ENCODE results near the gene RERE. TPM values are rescaled to one million over a fixed set of nuclear protein-coding genes. Genes with fewer than 3 reads are reported as not detected.
A peak's percentile ranks its signal among the peaks of the same experiment; 100 is the strongest.

Gene RERE
- total RNA-seq, 1 experiment from 2014 or later, result 217 TPM

DNA sequence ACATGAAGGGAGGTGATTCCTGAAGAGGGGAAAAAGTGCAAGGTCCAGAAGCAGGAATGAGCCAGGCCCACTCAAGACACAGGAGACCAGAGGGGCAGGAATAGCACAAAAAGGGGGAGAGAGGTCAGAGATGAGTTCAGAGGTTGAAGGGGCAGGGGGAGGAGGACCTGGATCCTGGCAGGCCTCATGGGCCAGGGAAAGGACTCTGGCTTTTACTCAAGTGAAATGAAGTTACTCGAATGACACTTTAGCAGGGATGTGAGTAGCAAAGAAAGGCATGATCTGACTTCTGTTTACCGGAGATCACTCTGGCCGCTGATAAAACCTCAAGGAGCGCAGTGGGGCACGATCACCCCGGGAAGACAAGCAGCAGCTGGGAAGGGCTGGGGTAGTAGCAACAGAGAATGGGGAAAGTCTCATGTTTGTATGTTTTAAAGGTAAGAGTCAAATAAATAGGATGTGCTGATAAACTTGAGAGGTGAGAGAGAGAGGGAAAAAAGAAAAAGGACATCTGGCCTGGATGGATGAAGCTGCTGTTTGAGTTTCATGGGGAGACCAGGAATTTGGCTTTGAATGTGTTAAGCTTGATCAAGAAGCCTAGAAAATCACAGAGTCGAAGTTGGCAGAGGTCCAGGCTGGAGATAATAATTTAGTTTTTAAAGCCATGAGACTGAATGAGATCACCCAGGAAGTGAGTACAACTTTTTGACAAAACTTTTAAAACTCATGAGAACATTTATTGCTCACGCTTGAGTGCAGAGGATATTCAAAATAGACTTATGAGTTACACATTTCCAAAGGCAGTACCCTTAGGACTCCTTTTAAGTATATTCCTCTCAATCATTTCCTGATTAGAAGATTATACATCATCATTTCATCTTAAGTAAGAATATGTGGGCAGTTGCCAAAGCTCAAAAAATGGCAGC is 156.0 kb downstream of the RERE start:
- ATAC-seq (peak; percentile 57), DNase-seq (ENCODE audit: low read depth, low spot score) (peak; percentile 79)
- no peak overlapping the region for H3K4me3 ChIP-seq (ENCODE audit: low read depth in 2 of 2, low read length in 2 of 2)
- H3K4me1 ChIP-seq (ENCODE audit: control insufficient read depth, insufficient read depth, low read length), result peaks cover 62% of the 10 kb centered on the region
- intact Hi-C loops (cut with micrococcal nuclease; ENCODE audit: unreplicated experiment), result no loop called here
- no peaks in the 10 kb centered on the region for H3K36me3 ChIP-seq (ENCODE audit: control insufficient read depth, insufficient read depth, low read length)
- ChIA-PET CTCF (interaction anchor here (0.6 kb wide), 1 partner anchor 165 kb away, joined by 12 read pairs; no protein-coding TSS in a partner anchor), POLR2A (interaction anchor here (0.7 kb wide), 2 partner anchors 42 to 295 kb away, joined by 3 to 4 read pairs; no protein-coding TSS in a partner anchor)
- H3K9me3 ChIP-seq (ENCODE audit: control insufficient read depth, insufficient read depth, low read depth, low read length), result no peaks in the 10 kb centered on the region
- no peak for TF ChIP-seq POLR2AphosphoS5 (IDR thresholded peaks at IDR 0.05; ENCODE audit: low read depth, low read length)
- no peak for TF ChIP-seq TCF7L2 (IDR thresholded peaks at IDR 0.05; ENCODE audit: low read depth, low read length)
- TF ChIP-seq, protein P1, sequence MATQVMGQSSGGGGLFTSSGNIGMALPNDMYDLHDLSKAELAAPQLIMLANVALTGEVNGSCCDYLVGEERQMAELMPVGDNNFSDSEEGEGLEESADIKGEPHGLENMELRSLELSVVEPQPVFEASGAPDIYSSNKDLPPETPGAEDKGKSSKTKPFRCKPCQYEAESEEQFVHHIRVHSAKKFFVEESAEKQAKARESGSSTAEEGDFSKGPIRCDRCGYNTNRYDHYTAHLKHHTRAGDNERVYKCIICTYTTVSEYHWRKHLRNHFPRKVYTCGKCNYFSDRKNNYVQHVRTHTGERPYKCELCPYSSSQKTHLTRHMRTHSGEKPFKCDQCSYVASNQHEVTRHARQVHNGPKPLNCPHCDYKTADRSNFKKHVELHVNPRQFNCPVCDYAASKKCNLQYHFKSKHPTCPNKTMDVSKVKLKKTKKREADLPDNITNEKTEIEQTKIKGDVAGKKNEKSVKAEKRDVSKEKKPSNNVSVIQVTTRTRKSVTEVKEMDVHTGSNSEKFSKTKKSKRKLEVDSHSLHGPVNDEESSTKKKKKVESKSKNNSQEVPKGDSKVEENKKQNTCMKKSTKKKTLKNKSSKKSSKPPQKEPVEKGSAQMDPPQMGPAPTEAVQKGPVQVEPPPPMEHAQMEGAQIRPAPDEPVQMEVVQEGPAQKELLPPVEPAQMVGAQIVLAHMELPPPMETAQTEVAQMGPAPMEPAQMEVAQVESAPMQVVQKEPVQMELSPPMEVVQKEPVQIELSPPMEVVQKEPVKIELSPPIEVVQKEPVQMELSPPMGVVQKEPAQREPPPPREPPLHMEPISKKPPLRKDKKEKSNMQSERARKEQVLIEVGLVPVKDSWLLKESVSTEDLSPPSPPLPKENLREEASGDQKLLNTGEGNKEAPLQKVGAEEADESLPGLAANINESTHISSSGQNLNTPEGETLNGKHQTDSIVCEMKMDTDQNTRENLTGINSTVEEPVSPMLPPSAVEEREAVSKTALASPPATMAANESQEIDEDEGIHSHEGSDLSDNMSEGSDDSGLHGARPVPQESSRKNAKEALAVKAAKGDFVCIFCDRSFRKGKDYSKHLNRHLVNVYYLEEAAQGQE (IDR thresholded peaks at IDR 0.05; ENCODE audit: insufficient read depth in 1 of 2, low read depth in 2 of 2, low read length in 1 of 2), result no peak
- no peak for TF ChIP-seq SIN3A (IDR thresholded peaks at IDR 0.05; ENCODE audit: borderline replicate concordance, insufficient read depth, low read depth, low read length)
- TF ChIP-seq, protein P2, sequence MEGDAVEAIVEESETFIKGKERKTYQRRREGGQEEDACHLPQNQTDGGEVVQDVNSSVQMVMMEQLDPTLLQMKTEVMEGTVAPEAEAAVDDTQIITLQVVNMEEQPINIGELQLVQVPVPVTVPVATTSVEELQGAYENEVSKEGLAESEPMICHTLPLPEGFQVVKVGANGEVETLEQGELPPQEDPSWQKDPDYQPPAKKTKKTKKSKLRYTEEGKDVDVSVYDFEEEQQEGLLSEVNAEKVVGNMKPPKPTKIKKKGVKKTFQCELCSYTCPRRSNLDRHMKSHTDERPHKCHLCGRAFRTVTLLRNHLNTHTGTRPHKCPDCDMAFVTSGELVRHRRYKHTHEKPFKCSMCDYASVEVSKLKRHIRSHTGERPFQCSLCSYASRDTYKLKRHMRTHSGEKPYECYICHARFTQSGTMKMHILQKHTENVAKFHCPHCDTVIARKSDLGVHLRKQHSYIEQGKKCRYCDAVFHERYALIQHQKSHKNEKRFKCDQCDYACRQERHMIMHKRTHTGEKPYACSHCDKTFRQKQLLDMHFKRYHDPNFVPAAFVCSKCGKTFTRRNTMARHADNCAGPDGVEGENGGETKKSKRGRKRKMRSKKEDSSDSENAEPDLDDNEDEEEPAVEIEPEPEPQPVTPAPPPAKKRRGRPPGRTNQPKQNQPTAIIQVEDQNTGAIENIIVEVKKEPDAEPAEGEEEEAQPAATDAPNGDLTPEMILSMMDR (IDR thresholded peaks at IDR 0.05), result no peak
- H3K27ac ChIP-seq (ENCODE audit: low read length), result peak overlapping the region; percentile 5
- no TSS peak for BruUV-seq (replicated peaks)
- no peaks in the 10 kb centered on the region for H3K27me3 ChIP-seq (ENCODE audit: control insufficient read depth, insufficient read depth, low read length)
- in situ Hi-C loops (cut with HindIII; ENCODE audit: low pct_unique_long_range_greater_than_20kb, low sequenced_read_pairs), result no loop called here

DNA sequence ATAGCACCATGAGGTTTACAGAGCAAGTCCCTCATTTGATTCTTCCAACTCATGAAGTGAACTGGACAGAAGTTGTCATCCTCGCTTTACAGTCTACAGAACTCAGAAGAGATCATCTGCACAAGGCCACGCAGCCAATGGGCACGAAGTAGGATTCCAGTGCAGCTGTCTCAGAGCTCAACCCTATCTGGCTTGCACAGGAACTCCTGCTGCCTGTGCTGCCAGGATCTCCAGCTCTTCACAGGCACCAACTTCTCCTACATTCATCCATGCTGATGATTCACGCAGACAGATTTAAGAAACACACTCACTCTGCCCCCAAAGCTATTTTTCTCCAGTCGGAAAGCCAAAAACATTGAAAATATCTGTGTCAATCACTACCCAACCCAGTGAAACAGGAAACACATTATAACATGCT is 157.0 kb downstream of the RERE start:
- ATAC-seq (peak; percentile 56; the same call in 1 of the 2 replicates), DNase-seq (ENCODE audit: low read depth, low spot score) (no peak)
- no peak for TF ChIP-seq SIN3A (IDR thresholded peaks at IDR 0.05; ENCODE audit: borderline replicate concordance, insufficient read depth, low read depth, low read length)
- TF ChIP-seq, protein P2 (IDR thresholded peaks at IDR 0.05), result no peak
- TF ChIP-seq, protein P1 (IDR thresholded peaks at IDR 0.05; ENCODE audit: insufficient read depth in 1 of 2, low read depth in 2 of 2, low read length in 1 of 2), result no peak
- no peak for TF ChIP-seq POLR2AphosphoS5 (IDR thresholded peaks at IDR 0.05; ENCODE audit: low read depth, low read length)
- TF ChIP-seq TCF7L2 (IDR thresholded peaks at IDR 0.05; ENCODE audit: low read depth, low read length), result no peak
- Histone ChIP-seq H3K4me1 (ENCODE audit: control insufficient read depth, insufficient read depth, low read length) (peaks cover 52% of the 10 kb centered on the region), H3K4me3 (ENCODE audit: low read depth in 2 of 2, low read length in 2 of 2) (no peak overlapping the region), H3K27ac (ENCODE audit: low read length) (peak overlapping the region; percentile 5), H3K36me3 (ENCODE audit: control insufficient read depth, insufficient read depth, low read length) (no peaks in the 10 kb centered on the region), H3K9me3 (ENCODE audit: control insufficient read depth, insufficient read depth, low read depth, low read length) (no peaks in the 10 kb centered on the region), H3K27me3 (ENCODE audit: control insufficient read depth, insufficient read depth, low read length) (no peaks in the 10 kb centered on the region)
- no TSS peak for BruUV-seq (replicated peaks)
- intact Hi-C loops (cut with micrococcal nuclease; ENCODE audit: unreplicated experiment) (no loop called here), in situ Hi-C loops (cut with HindIII; ENCODE audit: low pct_unique_long_range_greater_than_20kb, low sequenced_read_pairs) (no loop called here)
- ChIA-PET POLR2A (no interaction called here), CTCF (interaction anchor here (0.6 kb wide), 1 partner anchor 286 kb away, joined by 3 read pairs; no protein-coding TSS in a partner anchor)

Measured in Panc1 (cell line).